Spleen (tissue), 11 donors: ENCODE results near the gene PCYT2. TPM values are rescaled to one million over a fixed set of nuclear protein-coding genes. Genes with fewer than 3 reads are reported as not detected.

Experiments used
- DNase-seq: peaks from one replicate; pipeline ENCODE4 v3.0.0-alpha.2; 2020
- H3K27ac ChIP-seq, 8 donors: fragments of 200-600 bp; sonication (generic) in 7 of 8; 1 replicate in 4 of 8; 2 replicates in 4 of 8; pipeline versions ENCODE4 v1.5.0 to v1.8.0; 2016 to 2021; ENCODE audit warnings: inconsistent platforms in 4 of 8, mild to moderate bottlenecking in 4 of 8, moderate library complexity in 1 of 8
- H3K27me3 ChIP-seq, 7 donors: fragments of 200-600 bp; sonication (generic) in 6 of 7; replicated peaks in 1 of 7; 1 replicate in 4 of 7; 2 replicates in 3 of 7; pipeline versions ENCODE4 v1.5.0 to v1.8.0; 2016 to 2021; ENCODE audit warnings: inconsistent platforms in 3 of 7, mild to moderate bottlenecking in 1 of 7
- H3K36me3 ChIP-seq, 6 donors: fragments of 200-600 bp; sonication (generic) in 5 of 6; 1 replicate in 4 of 6; 2 replicates in 2 of 6; pipeline versions ENCODE4 v1.5.0 to v1.8.0; 2016 to 2021; ENCODE audit warnings: inconsistent platforms in 2 of 6
- H3K4me1 ChIP-seq, 6 donors: fragments of 200-600 bp; sonication (generic) in 5 of 6; 1 replicate in 3 of 6; 2 replicates in 3 of 6; pipeline versions ENCODE4 v1.5.0 to v1.8.0; 2016 to 2021; ENCODE audit warnings: inconsistent platforms in 3 of 6
- H3K4me3 ChIP-seq, 8 donors: fragments of 200-600 bp; sonication (generic) in 7 of 8; 1 replicate in 4 of 8; 2 replicates in 4 of 8; pipeline versions ENCODE4 v1.5.0 to v1.8.0; 2016 to 2021; ENCODE audit warnings: inconsistent platforms in 4 of 8, mild to moderate bottlenecking in 4 of 8, moderate library complexity in 2 of 8
- H3K9me3 ChIP-seq, 8 donors: fragments of 200-600 bp; sonication (generic) in 7 of 8; 1 replicate in 4 of 8; 2 replicates in 4 of 8; pipeline versions ENCODE4 v1.5.0 to v1.8.0; 2016 to 2021; ENCODE audit warnings: inconsistent platforms in 4 of 8
- CTCF ChIP-seq, 11 experiments: fragments of 200-600 bp in 7 of 11; fragments of 450-650 bp in 4 of 11; sonication (generic) in 4 of 11; IDR thresholded peaks in 8 of 11; conservative IDR thresholded peaks in 3 of 11; 1 replicate in 7 of 11; 2 replicates in 4 of 11; pipeline versions ENCODE4 v1.4.0 to v1.8.0; 2016 to 2021; ENCODE audit warnings: antibody characterized with exemption in 11 of 11, inconsistent platforms in 4 of 11, mild to moderate bottlenecking in 1 of 11
- POLR2A ChIP-seq, 3 donors: fragments of 450-650 bp; IDR thresholded peaks; one replicate each; pipeline ENCODE4 v1.5.1; 2017; ENCODE audit warnings: antibody characterized with exemption in 3 of 3, mild to moderate bottlenecking in 1 of 3
- POLR2AphosphoS5 ChIP-seq, 3 donors: sonication (generic); formaldehyde crosslinking; IDR thresholded peaks; one replicate each; pipeline ENCODE4 v1.5.1; 2017; ENCODE audit warnings: antibody characterized with exemption in 3 of 3
- WGBS, 5 donors: extraction: QIAGEN DNeasy Blood & Tissue Kit in 3 of 5; methylation state at CpG; one replicate each; pipeline versions ENCODE4 v1.1.5 to v1.1.7; 2013 to 2018; 5-methylcytosine and 5-hydroxymethylcytosine counted together
- intact Hi-C: fragments of 100-400 bp; cut with DNase I; formaldehyde crosslinking; loops from one replicate; pipeline ENCODE4 v1.15.0; 2023; ENCODE audit warnings: low total_unique reads
- polyA plus RNA-seq, 3 donors: library from polyadenylated mRNA; stranded (reverse); fragments of 200-250 nt; gene quantifications; one replicate each; pipeline ENCODE4 v1.2.1, GENCODE V29; 2013
- total RNA-seq, 7 donors: library from RNA; depleted of rRNA in 3 of 7; stranded (reverse); fragments of >200 nt in 3 of 7; fragmentation: NEBNext Ultra II Directional in 4 of 7; extraction: Animal tissue kit (Norgen Biotek cat#: 25700) in 4 of 7; gene quantifications; one replicate each; pipeline versions ENCODE4 v1.1.0 to v1.2.1, GENCODE V29; 2016 to 2021
- donor health status: healthy with polysubstance abuse.
- donor health status: DM: no; HTN: no; CAD: no; lungs with moderate emphysema.
- donor health status: DM: no; HTN: no; CAD: no.
- donor health status: Bipolar disorder and iron deficiency.
- donor health status: healthy.
- donor health status: DM: no; HTN: no; CAD: no.
- donor health status: DM: yes; HTN: yes; CAD: no.

The PCYT2 gene
- total and polyA plus RNA-seq, 10 donors = 12.5 to 25.5 (median 16.2) TPM

- H3K27me3 ChIP-seq = peaks cover 0 to 28% (median 0%) of the 10 kb centered on the region in 7 donors
- no peak within 1 kb of the TSS for H3K4me3 ChIP-seq
- no peak within 1 kb of the TSS for H3K27ac ChIP-seq
- WGBS, 5 donors = 80 to 95% (median 92%) methylated on average over 13 of the region's 13 CpGs
- no peaks in the 10 kb centered on the region for H3K9me3 ChIP-seq
- DNase-seq = no peak
- intact Hi-C loops = loop anchor here (2.0 kb wide), 1 partner anchor 44 kb away; no protein-coding TSS in a partner anchor
- no peaks in the 10 kb centered on the region for H3K4me1 ChIP-seq
- no peaks in the 10 kb centered on the region for H3K36me3 ChIP-seq
- TF ChIP-seq CTCF (IDR thresholded peaks at IDR 0.05 in 8 of 11, conservative IDR thresholded peaks at IDR 0.05 in 3 of 11) (no peak), POLR2A (IDR thresholded peaks at IDR 0.05) (no peak), POLR2AphosphoS5 (IDR thresholded peaks at IDR 0.05) (no peak)
Measured at GRCh38 chr17:81947189-81947588, 36.0 kb upstream of the PCYT2 start, which contains the start of gene MYADML2. Gene MYADML2, minus strand, starts transcription at chr17:81947233. Its CDS starts 5,492 bp downstream, at chr17:81941741.

- H3K9me3 ChIP-seq = no peaks in the 10 kb centered on the region
- no peak for DNase-seq
- TF ChIP-seq POLR2A (IDR thresholded peaks at IDR 0.05) (no peak), POLR2AphosphoS5 (IDR thresholded peaks at IDR 0.05) (no peak), CTCF (IDR thresholded peaks at IDR 0.05 in 8 of 11, conservative IDR thresholded peaks at IDR 0.05 in 3 of 11) (no peak)
- 79 to 91% (median 88%) methylated on average over 9 of the region's 9 CpGs for WGBS, 5 donors
- H3K36me3 ChIP-seq = no peaks in the 10 kb centered on the region
- intact Hi-C loops = no loop called here
- no peak overlapping the region for H3K4me3 ChIP-seq
- peaks cover 0 to 52% (median 14%) of the 10 kb centered on the region in 7 donors for H3K27me3 ChIP-seq
- H3K27ac ChIP-seq = no peak overlapping the region
- peaks cover 0 to 3% (median 0%) of the 10 kb centered on the region in 6 donors for H3K4me1 ChIP-seq
Measured at GRCh38 chr17:81944858-81945257, 33.7 kb upstream of the PCYT2 start.

- WGBS, 5 donors = 52 to 78% (median 66%) methylated on average over 7 to 12 of the region's 12 CpGs
- intact Hi-C loops = no loop called here
- peaks cover 0 to 75% (median 21%) of the 10 kb centered on the region in 7 donors for H3K27me3 ChIP-seq
Measured at GRCh38 chr17:81942167-81942553, 31.0 kb upstream of the PCYT2 start.

More at GRCh38 chr17:81942167-81942553, 31.0 kb upstream of the PCYT2 start:
- no peak overlapping the region for H3K4me3 ChIP-seq
- no peaks in the 10 kb centered on the region for H3K36me3 ChIP-seq
- peaks cover 0 to 14% (median 7%) of the 10 kb centered on the region in 6 donors for H3K4me1 ChIP-seq
- DNase-seq = no peak
- no peaks in the 10 kb centered on the region for H3K9me3 ChIP-seq
- H3K27ac ChIP-seq = no peak overlapping the region
- TF ChIP-seq POLR2A (IDR thresholded peaks at IDR 0.05) = no peak
- no peak for TF ChIP-seq POLR2AphosphoS5 (IDR thresholded peaks at IDR 0.05)
- no peak for TF ChIP-seq CTCF (IDR thresholded peaks at IDR 0.05 in 8 of 11, conservative IDR thresholded peaks at IDR 0.05 in 3 of 11)
